ENCODE measurements around the gene PODNL1.

GRCh38 chr19:13986348-13986904 lies 48.2 kb upstream of the PODNL1 start:
- TF ChIP-seq, protein P1, sequence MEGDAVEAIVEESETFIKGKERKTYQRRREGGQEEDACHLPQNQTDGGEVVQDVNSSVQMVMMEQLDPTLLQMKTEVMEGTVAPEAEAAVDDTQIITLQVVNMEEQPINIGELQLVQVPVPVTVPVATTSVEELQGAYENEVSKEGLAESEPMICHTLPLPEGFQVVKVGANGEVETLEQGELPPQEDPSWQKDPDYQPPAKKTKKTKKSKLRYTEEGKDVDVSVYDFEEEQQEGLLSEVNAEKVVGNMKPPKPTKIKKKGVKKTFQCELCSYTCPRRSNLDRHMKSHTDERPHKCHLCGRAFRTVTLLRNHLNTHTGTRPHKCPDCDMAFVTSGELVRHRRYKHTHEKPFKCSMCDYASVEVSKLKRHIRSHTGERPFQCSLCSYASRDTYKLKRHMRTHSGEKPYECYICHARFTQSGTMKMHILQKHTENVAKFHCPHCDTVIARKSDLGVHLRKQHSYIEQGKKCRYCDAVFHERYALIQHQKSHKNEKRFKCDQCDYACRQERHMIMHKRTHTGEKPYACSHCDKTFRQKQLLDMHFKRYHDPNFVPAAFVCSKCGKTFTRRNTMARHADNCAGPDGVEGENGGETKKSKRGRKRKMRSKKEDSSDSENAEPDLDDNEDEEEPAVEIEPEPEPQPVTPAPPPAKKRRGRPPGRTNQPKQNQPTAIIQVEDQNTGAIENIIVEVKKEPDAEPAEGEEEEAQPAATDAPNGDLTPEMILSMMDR (IDR thresholded peaks at IDR 0.05), result no peak
- TF ChIP-seq POLR2A (IDR thresholded peaks at IDR 0.05), result no peak

All from right lobe of liver (tissue), 4 donors.